Right renal cortex interstitium (tissue), 3 donors: ENCODE measurements around the gene FRAS1. TPM values are rescaled to one million over a fixed set of nuclear protein-coding genes. Genes with fewer than 3 reads are reported as not detected.
"Not testable (repeated sequence)": the region's sequence is repeated elsewhere in the genome, so short reads cannot be mapped to it uniquely, and the experiment has no call there.

Experiments used
- DNase-seq, 3 donors: peaks; one replicate each; pipeline ENCODE4 v3.0.0-alpha.2; 2013; ENCODE audit warnings: low read depth in 3 of 3, low spot score in 2 of 3
- polyA plus RNA-seq, 3 donors: library from polyadenylated mRNA; unstranded; fragments of 120-200 nt; gene quantifications; one replicate each; pipeline ENCODE4 v1.2.1, GENCODE V29; 2013; ENCODE audit not compliant: insufficient read length in 3 of 3

The FRAS1 gene
- polyA plus RNA-seq, result 10 to 100 TPM; 70.4 to 83.3 (median 77.4) TPM

GRCh38 chr4:78057135-78057599, at the start of gene FRAS1:
Gene FRAS1, plus strand, starts transcription at chr4:78057323. Its CDS starts 687 bp downstream, at chr4:78058010.
- peak in 2 of 3 donors; percentile 25 to 63 for DNase-seq

- not testable (repeated sequence) for DNase-seq
Measured at GRCh38 chr4:78011003-78011402, 46.1 kb upstream of the FRAS1 start.

- no peak for DNase-seq
Measured at GRCh38 chr4:78014889-78015886, 41.9 kb upstream of the FRAS1 start.

- DNase-seq, result no peak
Measured at GRCh38 chr4:78018271-78019049, 38.7 kb upstream of the FRAS1 start.

GRCh38 chr4:78019414-78019813, 37.7 kb upstream of the FRAS1 start:
- no peak for DNase-seq

- no peak for DNase-seq
Measured at GRCh38 chr4:78020677-78021076, 36.4 kb upstream of the FRAS1 start.

GRCh38 chr4:78022517-78022916, 34.6 kb upstream of the FRAS1 start:
- no peak for DNase-seq

GRCh38 chr4:78024085-78024484, 33.0 kb upstream of the FRAS1 start:
- DNase-seq, result no peak

- no peak for DNase-seq
Measured at GRCh38 chr4:78024576-78025091, 32.5 kb upstream of the FRAS1 start.

GRCh38 chr4:78031417-78031950, 25.6 kb upstream of the FRAS1 start:
- DNase-seq, result no peak

GRCh38 chr4:78032446-78032845, 24.7 kb upstream of the FRAS1 start:
- no peak for DNase-seq

GRCh38 chr4:78032929-78033328, 24.2 kb upstream of the FRAS1 start:
- no peak for DNase-seq

- no peak for DNase-seq
Measured at GRCh38 chr4:78033861-78034260, 23.3 kb upstream of the FRAS1 start.

GRCh38 chr4:78038704-78039103, 18.4 kb upstream of the FRAS1 start:
- DNase-seq, result no peak

GRCh38 chr4:78039678-78040077, 17.4 kb upstream of the FRAS1 start:
- DNase-seq, result no peak

- no peak for DNase-seq
Measured at GRCh38 chr4:78040431-78040830, 16.7 kb upstream of the FRAS1 start.

GRCh38 chr4:78047366-78047765, 9.8 kb upstream of the FRAS1 start:
- no peak for DNase-seq

GRCh38 chr4:78056265-78057129, 626 bp upstream of the FRAS1 start:
- DNase-seq, result peak; percentile 85 to 96 (median 91)

- DNase-seq, result peak in 2 of 3 donors; percentile 15 to 47
Measured at GRCh38 chr4:78057600-78058550, 752 bp downstream of the FRAS1 start.
